Lower leg skin (tissue), 4 donors: ENCODE results near the gene PLCE1. TPM values are rescaled to one million over a fixed set of nuclear protein-coding genes. Genes with fewer than 3 reads are reported as not detected.

ENCODE experiments used
- DNase-seq, 2 donors: peaks; one replicate each; pipeline ENCODE4 v3.0.0-alpha.2; 2019; ENCODE audit warnings: low spot score in 2 of 2
- H3K4me3 ChIP-seq: fragments of 200-600 bp; sonication (generic); 2 replicates; pipeline ENCODE4 v1.5.1; 2017; ENCODE audit warnings: mild to moderate bottlenecking, low read depth; ENCODE audit not compliant: poor library complexity, severe bottlenecking
- POLR2A ChIP-seq, 2 donors: fragments of 450-650 bp; IDR thresholded peaks; one replicate each; pipeline ENCODE4 v1.6.1; 2016 to 2017; ENCODE audit warnings: antibody characterized with exemption in 2 of 2, mild to moderate bottlenecking in 1 of 2, moderate library complexity in 1 of 2
- WGBS, 2 donors: methylation state at CpG; one replicate each; pipeline ENCODE4 v1.1.5; 2018; 5-methylcytosine and 5-hydroxymethylcytosine counted together
- intact Hi-C: fragments of 100-400 bp; cut with DNase I; formaldehyde crosslinking; loops from one replicate; pipeline ENCODE4 v1.15.0; 2023; ENCODE audit warnings: low total_unique reads
- total RNA-seq, 4 donors: library from RNA; depleted of rRNA; stranded (reverse); fragments of >200 nt; gene quantifications; one replicate each; pipeline ENCODE4 v1.1.0, GENCODE V29; 2016
- TF ChIP-seq, protein P1 (sequence below), 3 donors: fragments of 450-650 bp; IDR thresholded peaks; one replicate each; pipeline ENCODE4 v1.5.1; 2016; ENCODE audit warnings: antibody characterized with exemption in 3 of 3, mild to moderate bottlenecking in 3 of 3, moderate library complexity in 2 of 3

The PLCE1 gene
- total RNA-seq, 4 donors from 2014 or later, result 0.25 to 2.7 (median 1.1) TPM

DNA sequence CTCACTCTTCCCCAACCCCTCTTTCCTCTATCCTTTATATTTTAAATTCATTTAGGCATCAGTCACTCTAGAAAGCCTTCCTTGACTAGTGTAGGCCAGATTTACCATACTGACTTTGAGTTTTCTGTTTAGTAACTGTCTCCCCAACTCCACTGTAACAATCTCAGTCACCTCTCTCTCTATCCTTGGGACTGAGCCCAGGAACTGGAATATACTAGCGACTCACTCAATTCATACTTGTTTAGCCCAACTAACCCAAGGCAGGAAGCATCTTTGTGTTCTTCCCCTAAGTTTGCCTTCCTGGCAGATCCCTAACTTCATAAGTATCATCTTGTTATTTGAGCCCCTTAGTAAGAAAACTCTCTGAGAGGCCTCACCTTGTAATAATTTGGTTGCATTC, 19.1 kb downstream of the PLCE1 start:
- intact Hi-C loops, result no loop called here
- no peak for DNase-seq
- H3K4me3 ChIP-seq, result no peak overlapping the region
- no peak for TF ChIP-seq POLR2A (IDR thresholded peaks at IDR 0.05)
- TF ChIP-seq, protein P1, sequence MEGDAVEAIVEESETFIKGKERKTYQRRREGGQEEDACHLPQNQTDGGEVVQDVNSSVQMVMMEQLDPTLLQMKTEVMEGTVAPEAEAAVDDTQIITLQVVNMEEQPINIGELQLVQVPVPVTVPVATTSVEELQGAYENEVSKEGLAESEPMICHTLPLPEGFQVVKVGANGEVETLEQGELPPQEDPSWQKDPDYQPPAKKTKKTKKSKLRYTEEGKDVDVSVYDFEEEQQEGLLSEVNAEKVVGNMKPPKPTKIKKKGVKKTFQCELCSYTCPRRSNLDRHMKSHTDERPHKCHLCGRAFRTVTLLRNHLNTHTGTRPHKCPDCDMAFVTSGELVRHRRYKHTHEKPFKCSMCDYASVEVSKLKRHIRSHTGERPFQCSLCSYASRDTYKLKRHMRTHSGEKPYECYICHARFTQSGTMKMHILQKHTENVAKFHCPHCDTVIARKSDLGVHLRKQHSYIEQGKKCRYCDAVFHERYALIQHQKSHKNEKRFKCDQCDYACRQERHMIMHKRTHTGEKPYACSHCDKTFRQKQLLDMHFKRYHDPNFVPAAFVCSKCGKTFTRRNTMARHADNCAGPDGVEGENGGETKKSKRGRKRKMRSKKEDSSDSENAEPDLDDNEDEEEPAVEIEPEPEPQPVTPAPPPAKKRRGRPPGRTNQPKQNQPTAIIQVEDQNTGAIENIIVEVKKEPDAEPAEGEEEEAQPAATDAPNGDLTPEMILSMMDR (IDR thresholded peaks at IDR 0.05), result no peak
- 92 to 100% methylated on average over 1 of the region's 1 CpG for WGBS, 2 donors

DNA sequence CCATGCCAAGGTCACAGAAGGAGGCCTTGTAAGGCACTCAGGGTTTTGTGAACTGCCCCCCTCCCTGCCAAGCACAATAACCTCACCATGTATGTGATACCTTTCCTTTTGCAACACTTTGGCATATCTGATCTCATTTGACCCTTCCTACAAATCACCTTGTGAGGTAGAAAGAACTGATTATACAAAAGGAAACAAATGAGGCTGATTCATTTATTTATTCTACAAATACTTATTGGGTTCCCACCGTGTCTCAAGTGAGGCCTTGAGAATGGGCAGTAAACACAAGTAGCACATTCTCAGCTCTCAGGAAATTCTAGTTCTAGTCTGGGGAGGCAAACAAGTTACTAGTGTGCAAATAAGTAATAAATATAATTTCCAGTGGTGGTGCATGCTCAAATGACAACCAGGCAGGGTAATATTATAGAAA, 19.6 kb downstream of the PLCE1 start:
- intact Hi-C loops, result no loop called here
- no peak for TF ChIP-seq POLR2A (IDR thresholded peaks at IDR 0.05)
- TF ChIP-seq, protein P1 (IDR thresholded peaks at IDR 0.05), result no peak
- no peak overlapping the region for H3K4me3 ChIP-seq
- DNase-seq, result no peak
- 67 to 81% methylated on average over 1 of the region's 1 CpG for WGBS, 2 donors

DNA sequence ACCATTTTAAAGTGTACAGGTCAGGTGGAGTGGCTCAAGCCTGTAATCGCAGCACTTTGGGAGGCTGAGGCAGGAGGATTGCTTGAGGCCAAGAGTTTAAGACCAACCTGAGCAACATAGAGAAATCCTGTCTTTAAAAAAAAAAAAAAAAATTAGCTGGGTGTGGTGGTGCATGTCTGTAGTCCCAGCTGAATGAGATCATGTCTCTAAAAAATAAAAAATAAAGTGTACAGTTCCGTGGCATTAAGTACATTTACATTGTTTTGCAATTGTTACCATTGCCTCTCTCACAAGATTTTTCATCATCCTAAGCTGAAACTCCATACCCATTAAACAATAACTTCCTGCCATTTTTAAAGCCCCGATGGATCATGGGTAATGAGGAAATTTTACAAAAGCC, 20.6 kb downstream of the PLCE1 start:
- WGBS, 2 donors, result 86 to 87% methylated on average over 3 of the region's 3 CpGs
- intact Hi-C loops, result no loop called here
- TF ChIP-seq, protein P1 (IDR thresholded peaks at IDR 0.05), result no peak
- no peak for TF ChIP-seq POLR2A (IDR thresholded peaks at IDR 0.05)
- no peak overlapping the region for H3K4me3 ChIP-seq
- no peak for DNase-seq

DNA sequence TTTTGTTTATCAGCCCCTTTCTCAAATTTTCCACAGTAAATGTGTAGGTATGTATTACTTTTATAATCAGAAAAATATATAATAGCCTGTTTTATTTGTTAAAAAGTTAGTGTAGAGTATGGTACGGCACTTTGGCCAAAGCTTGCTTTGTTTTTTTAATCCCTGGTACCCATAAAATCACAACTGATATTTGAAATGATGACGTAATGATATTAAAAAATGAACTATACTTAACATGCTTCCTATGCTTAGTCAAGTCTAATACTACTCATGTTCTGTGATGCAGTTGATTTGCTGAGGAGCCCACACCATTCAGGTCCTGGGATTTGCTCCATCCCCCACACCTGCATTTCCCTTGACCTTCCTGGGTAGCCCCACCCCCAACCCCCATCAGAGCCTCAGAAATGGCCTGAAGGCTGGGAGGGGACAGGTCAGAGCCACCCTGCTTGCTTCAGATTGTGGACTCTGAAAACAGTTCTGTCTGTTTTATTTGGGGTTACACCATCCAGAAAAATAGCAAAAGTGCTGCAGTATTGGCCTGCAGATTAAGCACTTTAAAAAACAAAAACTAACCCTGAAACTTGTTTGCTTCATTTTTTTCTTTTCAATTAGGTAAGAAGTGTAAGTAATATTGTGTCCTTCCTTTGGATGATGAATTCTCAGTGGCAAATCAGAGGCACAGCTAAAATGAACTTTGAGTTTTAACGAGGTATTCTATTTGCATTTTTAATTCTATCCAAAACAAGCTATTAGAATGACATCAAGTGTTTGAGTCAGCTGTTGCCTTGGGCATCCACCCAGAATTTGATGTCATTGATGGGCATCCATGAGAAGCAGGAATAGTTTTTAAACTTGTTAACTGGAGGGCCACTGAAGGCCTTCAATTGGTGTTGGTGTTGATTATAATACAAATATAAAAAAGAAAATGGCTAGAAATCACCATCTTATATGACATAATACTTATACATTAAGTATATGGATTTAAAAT, 23.3 kb downstream of the PLCE1 start:
- H3K4me3 ChIP-seq, result no peak overlapping the region
- no peak for TF ChIP-seq POLR2A (IDR thresholded peaks at IDR 0.05)
- TF ChIP-seq, protein P1 (IDR thresholded peaks at IDR 0.05), result no peak
- intact Hi-C loops, result no loop called here
- WGBS, 2 donors, result 65 to 72% methylated on average over 3 of the region's 3 CpGs
- DNase-seq, result no peak

DNA sequence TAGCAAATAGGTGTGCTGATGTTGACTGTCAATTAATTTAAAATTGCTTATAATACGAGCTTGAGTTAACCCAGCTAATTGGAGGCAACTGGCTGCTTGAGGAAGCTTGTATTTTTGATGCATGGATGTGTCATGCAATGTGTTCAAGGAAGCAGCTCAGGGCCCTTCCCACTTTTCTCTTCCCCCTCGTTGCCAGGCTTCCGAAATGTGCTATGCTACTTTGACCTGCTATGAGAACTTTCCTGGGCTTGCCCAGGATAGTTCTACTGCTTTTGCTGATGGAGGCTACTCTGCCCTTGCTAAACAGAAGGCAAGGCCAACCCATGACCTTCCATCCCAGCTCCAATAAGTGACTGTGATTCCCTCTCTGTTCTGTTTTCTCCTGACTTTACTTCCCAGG, 24.4 kb downstream of the PLCE1 start:
- TF ChIP-seq, protein P1 (IDR thresholded peaks at IDR 0.05), result no peak
- no peak for TF ChIP-seq POLR2A (IDR thresholded peaks at IDR 0.05)
- no peak overlapping the region for H3K4me3 ChIP-seq
- WGBS, 2 donors, result 64 to 71% methylated on average over 3 of the region's 3 CpGs
- intact Hi-C loops, result no loop called here
- DNase-seq, result no peak
